SK-N-SH treated with all-trans-retinoic acid at 6 μM for 48 hours (cell line): ENCODE measurements around the gene AMH.

ENCODE experiments used
- ATAC-seq: fragments of 200-7000 bp; cut with Tn5 transposase; 3 replicates; pipeline ENCODE4 v1.9.1; 2020; ENCODE audit warnings: mild to moderate bottlenecking, moderate library complexity
- ARNTL ChIP-seq: fragments of 450-650 bp; formaldehyde crosslinking; IDR thresholded peaks from 2 replicates; pipeline ENCODE4 v1.5.0; 2020; ENCODE audit warnings: low read depth, mild to moderate bottlenecking, moderate library complexity, borderline replicate concordance
- BACH2 ChIP-seq: fragments of 250-450 bp; sonication (Bioruptor Pico); IDR thresholded peaks from 2 replicates; pipeline ENCODE4 v1.9.0; 2021; ENCODE audit warnings: mild to moderate bottlenecking, borderline replicate concordance
- ESRRG ChIP-seq: fragments of 250-450 bp; sonication (Bioruptor Pico); IDR thresholded peaks from 2 replicates; pipeline ENCODE4 v1.6.1; 2021; ENCODE audit warnings: mild to moderate bottlenecking
- GLIS3 ChIP-seq: fragments of 250-450 bp; sonication (Bioruptor Pico); IDR thresholded peaks from 2 replicates; pipeline ENCODE4 v1.5.0; 2020; ENCODE audit warnings: mild to moderate bottlenecking, moderate library complexity
- ISL1 ChIP-seq: fragments of 250-450 bp; sonication (Bioruptor Pico); IDR thresholded peaks from 2 replicates; pipeline ENCODE4 v2.1.2; 2022; ENCODE audit warnings: mild to moderate bottlenecking, moderate library complexity
- PPARA ChIP-seq: fragments of 250-450 bp; sonication (Bioruptor Pico); IDR thresholded peaks from 2 replicates; pipeline ENCODE4 v1.5.0; 2020; ENCODE audit warnings: mild to moderate bottlenecking, borderline replicate concordance
- RARB ChIP-seq: fragments of 250-450 bp; sonication (Bioruptor Pico); IDR thresholded peaks from 2 replicates; pipeline ENCODE4 v1.8.0; 2021; ENCODE audit warnings: mild to moderate bottlenecking, moderate library complexity
- TCF4 ChIP-seq: fragments of 250-450 bp; sonication (Bioruptor Pico); IDR thresholded peaks from 2 replicates; pipeline ENCODE4 v1.8.0; 2021; ENCODE audit warnings: mild to moderate bottlenecking, moderate library complexity, borderline replicate concordance
- TOX ChIP-seq: fragments of 250-450 bp; sonication (Bioruptor Pico); IDR thresholded peaks from 2 replicates; pipeline ENCODE4 v1.8.0; 2021; ENCODE audit warnings: mild to moderate bottlenecking, moderate library complexity, borderline replicate concordance
- ZC3H10 ChIP-seq: fragments of 250-450 bp; sonication (Bioruptor Pico); IDR thresholded peaks from 2 replicates; pipeline ENCODE4 v1.5.1; 2021; ENCODE audit warnings: mild to moderate bottlenecking, moderate library complexity
- ZFP3 ChIP-seq: fragments of 250-450 bp; sonication (Bioruptor Pico); IDR thresholded peaks from 2 replicates; pipeline ENCODE4 v1.5.0; 2020; ENCODE audit warnings: mild to moderate bottlenecking, moderate library complexity
- ZFP30 ChIP-seq: fragments of 450-650 bp; formaldehyde crosslinking; IDR thresholded peaks from 2 replicates; pipeline ENCODE4 v1.5.0; 2022; ENCODE audit warnings: mild to moderate bottlenecking, moderate library complexity
- ZNF565 ChIP-seq: fragments of 450-650 bp; formaldehyde crosslinking; conservative IDR thresholded peaks from 2 replicates; pipeline ENCODE4 v1.5.0; 2020; ENCODE audit warnings: low read depth, mild to moderate bottlenecking, moderate library complexity
- ZNF70 ChIP-seq: fragments of 450-650 bp; formaldehyde crosslinking; IDR thresholded peaks from 2 replicates; pipeline ENCODE4 v1.5.0; 2020; ENCODE audit warnings: mild to moderate bottlenecking, moderate library complexity
- ZNF8 ChIP-seq: fragments of 450-650 bp; formaldehyde crosslinking; IDR thresholded peaks from 2 replicates; pipeline ENCODE4 v1.5.0; 2020; ENCODE audit warnings: mild to moderate bottlenecking, moderate library complexity
- TF ChIP-seq, protein P1 (sequence below): fragments of 250-450 bp; sonication (Bioruptor Pico); IDR thresholded peaks from 2 replicates; pipeline ENCODE4 v1.8.0; 2021; ENCODE audit warnings: low read depth, mild to moderate bottlenecking, moderate library complexity, borderline replicate concordance
- TF ChIP-seq, protein P2 (sequence below): fragments of 250-450 bp; sonication (Bioruptor Pico); IDR thresholded peaks from 2 replicates; pipeline ENCODE4 v1.5.1; 2020; ENCODE audit warnings: low read depth, mild to moderate bottlenecking, moderate library complexity
- TF ChIP-seq, protein P3 (sequence below): fragments of 250-450 bp; sonication (Bioruptor Pico); IDR thresholded peaks from 2 replicates; pipeline ENCODE4 v1.5.1; 2021; ENCODE audit warnings: mild to moderate bottlenecking, moderate library complexity
- TF ChIP-seq, protein P4 (sequence below): fragments of 250-450 bp; sonication (Bioruptor Pico); IDR thresholded peaks from 2 replicates; pipeline ENCODE4 v1.8.0; 2020; ENCODE audit warnings: mild to moderate bottlenecking, moderate library complexity, borderline replicate concordance
- TF ChIP-seq, protein P5 (sequence below): fragments of 250-450 bp; sonication (Bioruptor Pico); IDR thresholded peaks from 2 replicates; pipeline ENCODE4 v1.5.0; 2020; ENCODE audit warnings: mild to moderate bottlenecking, moderate library complexity

Gene AMH

DNA sequence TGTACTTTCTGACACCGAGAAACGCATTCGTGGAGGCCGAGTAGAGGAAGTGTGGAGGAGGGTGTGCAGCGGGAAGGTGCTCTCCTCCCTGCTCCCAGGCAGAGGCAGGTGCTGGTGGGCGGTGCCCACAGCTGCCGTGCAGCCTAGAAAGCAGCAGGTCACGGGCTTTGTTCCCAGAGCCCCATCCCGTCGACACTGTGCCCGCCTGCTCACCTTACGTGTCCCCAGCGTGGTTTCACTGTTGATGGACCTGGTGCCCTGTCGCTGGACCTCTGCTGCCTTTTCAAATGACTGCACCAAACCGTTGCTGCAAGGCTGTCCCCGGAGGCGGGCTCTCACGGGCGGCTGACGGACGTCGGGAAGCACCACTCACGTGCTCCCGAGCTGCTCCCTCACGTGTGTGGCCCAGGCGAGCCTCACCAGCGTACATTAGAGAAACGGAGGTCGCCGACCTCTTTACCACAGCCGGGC lies 33.8 kb upstream of the AMH start:
- TF ChIP-seq ZC3H10 (CRISPR knock-in tag) (no peak), ZFP30 (no peak), TOX (CRISPR knock-in tag) (no peak), ARNTL (CRISPR knock-in tag) (no peak), ESRRG (CRISPR knock-in tag) (no peak), PPARA (no peak), ZFP3 (CRISPR knock-in tag) (no peak), BACH2 (CRISPR knock-in tag) (no peak), ZNF565 (CRISPR knock-in tag) (no peak), TCF4 (CRISPR knock-in tag) (no peak), GLIS3 (CRISPR knock-in tag) (no peak), ZNF70 (no peak), RARB (no peak), ISL1 (CRISPR knock-in tag) (no peak)
- TF ChIP-seq, protein P1, sequence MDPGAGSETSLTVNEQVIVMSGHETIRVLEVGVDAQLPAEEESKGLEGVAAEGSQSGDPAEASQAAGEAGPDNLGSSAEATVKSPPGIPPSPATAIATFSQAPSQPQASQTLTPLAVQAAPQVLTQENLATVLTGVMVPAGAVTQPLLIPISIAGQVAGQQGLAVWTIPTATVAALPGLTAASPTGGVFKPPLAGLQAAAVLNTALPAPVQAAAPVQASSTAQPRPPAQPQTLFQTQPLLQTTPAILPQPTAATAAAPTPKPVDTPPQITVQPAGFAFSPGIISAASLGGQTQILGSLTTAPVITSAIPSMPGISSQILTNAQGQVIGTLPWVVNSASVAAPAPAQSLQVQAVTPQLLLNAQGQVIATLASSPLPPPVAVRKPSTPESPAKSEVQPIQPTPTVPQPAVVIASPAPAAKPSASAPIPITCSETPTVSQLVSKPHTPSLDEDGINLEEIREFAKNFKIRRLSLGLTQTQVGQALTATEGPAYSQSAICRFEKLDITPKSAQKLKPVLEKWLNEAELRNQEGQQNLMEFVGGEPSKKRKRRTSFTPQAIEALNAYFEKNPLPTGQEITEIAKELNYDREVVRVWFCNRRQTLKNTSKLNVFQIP (CRISPR knock-in tag): no peak
- TF ChIP-seq, protein P2, sequence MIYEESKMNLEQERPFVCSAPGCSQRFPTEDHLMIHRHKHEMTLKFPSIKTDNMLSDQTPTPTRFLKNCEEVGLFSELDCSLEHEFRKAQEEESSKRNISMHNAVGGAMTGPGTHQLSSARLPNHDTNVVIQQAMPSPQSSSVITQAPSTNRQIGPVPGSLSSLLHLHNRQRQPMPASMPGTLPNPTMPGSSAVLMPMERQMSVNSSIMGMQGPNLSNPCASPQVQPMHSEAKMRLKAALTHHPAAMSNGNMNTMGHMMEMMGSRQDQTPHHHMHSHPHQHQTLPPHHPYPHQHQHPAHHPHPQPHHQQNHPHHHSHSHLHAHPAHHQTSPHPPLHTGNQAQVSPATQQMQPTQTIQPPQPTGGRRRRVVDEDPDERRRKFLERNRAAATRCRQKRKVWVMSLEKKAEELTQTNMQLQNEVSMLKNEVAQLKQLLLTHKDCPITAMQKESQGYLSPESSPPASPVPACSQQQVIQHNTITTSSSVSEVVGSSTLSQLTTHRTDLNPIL (CRISPR knock-in tag): no peak
- TF ChIP-seq, protein P3, sequence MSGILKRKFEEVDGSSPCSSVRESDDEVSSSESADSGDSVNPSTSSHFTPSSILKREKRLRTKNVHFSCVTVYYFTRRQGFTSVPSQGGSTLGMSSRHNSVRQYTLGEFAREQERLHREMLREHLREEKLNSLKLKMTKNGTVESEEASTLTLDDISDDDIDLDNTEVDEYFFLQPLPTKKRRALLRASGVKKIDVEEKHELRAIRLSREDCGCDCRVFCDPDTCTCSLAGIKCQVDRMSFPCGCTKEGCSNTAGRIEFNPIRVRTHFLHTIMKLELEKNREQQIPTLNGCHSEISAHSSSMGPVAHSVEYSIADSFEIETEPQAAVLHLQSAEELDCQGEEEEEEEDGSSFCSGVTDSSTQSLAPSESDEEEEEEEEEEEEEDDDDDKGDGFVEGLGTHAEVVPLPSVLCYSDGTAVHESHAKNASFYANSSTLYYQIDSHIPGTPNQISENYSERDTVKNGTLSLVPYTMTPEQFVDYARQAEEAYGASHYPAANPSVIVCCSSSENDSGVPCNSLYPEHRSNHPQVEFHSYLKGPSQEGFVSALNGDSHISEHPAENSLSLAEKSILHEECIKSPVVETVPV: no peak
- TF ChIP-seq, protein P4, sequence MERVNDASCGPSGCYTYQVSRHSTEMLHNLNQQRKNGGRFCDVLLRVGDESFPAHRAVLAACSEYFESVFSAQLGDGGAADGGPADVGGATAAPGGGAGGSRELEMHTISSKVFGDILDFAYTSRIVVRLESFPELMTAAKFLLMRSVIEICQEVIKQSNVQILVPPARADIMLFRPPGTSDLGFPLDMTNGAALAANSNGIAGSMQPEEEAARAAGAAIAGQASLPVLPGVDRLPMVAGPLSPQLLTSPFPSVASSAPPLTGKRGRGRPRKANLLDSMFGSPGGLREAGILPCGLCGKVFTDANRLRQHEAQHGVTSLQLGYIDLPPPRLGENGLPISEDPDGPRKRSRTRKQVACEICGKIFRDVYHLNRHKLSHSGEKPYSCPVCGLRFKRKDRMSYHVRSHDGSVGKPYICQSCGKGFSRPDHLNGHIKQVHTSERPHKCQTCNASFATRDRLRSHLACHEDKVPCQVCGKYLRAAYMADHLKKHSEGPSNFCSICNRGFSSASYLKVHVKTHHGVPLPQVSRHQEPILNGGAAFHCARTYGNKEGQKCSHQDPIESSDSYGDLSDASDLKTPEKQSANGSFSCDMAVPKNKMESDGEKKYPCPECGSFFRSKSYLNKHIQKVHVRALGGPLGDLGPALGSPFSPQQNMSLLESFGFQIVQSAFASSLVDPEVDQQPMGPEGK (CRISPR knock-in tag): no peak
- no peak for ATAC-seq

DNA sequence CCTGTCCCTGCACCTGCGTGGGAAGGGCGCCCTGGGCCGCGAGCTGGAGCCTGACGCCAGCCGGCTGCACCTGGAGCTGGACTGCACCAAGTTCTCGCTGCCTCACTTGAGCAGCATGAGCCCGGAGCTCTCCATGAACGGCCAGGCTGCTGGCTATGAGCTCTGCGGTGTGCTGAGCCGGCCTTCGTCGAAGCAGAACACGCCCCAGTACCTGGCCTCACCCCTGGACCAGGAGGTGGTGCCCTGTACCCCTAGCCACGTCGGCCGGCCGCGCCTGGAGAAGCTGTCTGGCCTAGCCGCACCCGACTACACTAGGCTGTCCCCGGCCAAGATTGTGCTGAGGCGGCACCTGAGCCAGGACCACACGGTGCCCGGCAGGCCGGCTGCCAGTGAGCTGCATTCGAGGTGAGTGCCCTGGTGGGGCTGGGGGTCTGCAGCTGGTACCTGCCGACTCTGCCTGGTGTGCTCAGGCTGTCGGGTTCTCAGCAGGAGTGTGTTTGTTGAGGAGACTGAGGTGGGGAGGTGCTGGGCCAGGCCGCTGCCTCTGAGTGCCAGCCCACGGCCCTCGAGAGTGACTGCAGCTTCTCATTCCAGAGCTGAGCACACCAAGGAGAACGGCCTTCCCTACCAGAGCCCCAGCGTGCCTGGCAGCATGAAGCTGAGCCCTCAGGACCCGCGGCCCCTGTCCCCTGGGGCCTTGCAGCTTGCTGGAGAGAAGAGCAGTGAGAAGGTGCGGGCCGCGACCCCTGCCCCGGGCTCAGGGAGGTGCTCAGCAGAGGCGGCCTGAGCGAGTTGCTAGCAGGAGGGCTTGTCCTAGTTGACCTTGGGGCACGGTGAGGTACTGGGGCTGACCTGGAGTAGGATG lies 32.5 kb upstream of the AMH start:
- no peak for TF ChIP-seq BACH2 (CRISPR knock-in tag)
- TF ChIP-seq, protein P2 (CRISPR knock-in tag): no peak
- TF ChIP-seq TCF4 (CRISPR knock-in tag): no peak
- no peak for TF ChIP-seq ZFP30
- TF ChIP-seq, protein P3: no peak
- no peak for TF ChIP-seq ZFP3 (CRISPR knock-in tag)
- no peak for TF ChIP-seq ZNF8
- no peak for TF ChIP-seq ZNF565 (CRISPR knock-in tag)
- TF ChIP-seq ZNF70: no peak
- TF ChIP-seq RARB: no peak
- TF ChIP-seq, protein P5, sequence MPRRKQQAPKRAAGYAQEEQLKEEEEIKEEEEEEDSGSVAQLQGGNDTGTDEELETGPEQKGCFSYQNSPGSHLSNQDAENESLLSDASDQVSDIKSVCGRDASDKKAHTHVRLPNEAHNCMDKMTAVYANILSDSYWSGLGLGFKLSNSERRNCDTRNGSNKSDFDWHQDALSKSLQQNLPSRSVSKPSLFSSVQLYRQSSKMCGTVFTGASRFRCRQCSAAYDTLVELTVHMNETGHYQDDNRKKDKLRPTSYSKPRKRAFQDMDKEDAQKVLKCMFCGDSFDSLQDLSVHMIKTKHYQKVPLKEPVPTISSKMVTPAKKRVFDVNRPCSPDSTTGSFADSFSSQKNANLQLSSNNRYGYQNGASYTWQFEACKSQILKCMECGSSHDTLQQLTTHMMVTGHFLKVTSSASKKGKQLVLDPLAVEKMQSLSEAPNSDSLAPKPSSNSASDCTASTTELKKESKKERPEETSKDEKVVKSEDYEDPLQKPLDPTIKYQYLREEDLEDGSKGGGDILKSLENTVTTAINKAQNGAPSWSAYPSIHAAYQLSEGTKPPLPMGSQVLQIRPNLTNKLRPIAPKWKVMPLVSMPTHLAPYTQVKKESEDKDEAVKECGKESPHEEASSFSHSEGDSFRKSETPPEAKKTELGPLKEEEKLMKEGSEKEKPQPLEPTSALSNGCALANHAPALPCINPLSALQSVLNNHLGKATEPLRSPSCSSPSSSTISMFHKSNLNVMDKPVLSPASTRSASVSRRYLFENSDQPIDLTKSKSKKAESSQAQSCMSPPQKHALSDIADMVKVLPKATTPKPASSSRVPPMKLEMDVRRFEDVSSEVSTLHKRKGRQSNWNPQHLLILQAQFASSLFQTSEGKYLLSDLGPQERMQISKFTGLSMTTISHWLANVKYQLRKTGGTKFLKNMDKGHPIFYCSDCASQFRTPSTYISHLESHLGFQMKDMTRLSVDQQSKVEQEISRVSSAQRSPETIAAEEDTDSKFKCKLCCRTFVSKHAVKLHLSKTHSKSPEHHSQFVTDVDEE (CRISPR knock-in tag): no peak
- no peak for ATAC-seq
